Activated T-helper 2 cell treated with anti-CD3 and anti-CD28 coated beads, Interferon-gamma antibody, Interleukin-2, Interleukin-4, amounts not matched to agents 10 μg/mL and 5 μg/mL and 100 μg/mL, durations not matched to agents 14 hours and 24 hours and 36 hours (primary cell): ENCODE data around the gene HSPH1. TPM values are rescaled to one million over a fixed set of nuclear protein-coding genes. Genes with fewer than 3 reads are reported as not detected.

Experiments used
- DNase-seq: peaks from one replicate; pipeline ENCODE4 v3.0.0; 2021; ENCODE audit warnings: low spot score
- H3K27ac Mint-ChIP-seq: one replicate; pipeline ENCODE4 v1.8.0; 2021; ENCODE audit warnings: mixed read lengths
- H3K27me3 Mint-ChIP-seq: one replicate; pipeline ENCODE4 v1.8.0; 2021; ENCODE audit warnings: low read depth, mixed read lengths
- H3K36me3 Mint-ChIP-seq: one replicate; pipeline ENCODE4 v1.8.0; 2021; ENCODE audit warnings: low read depth, mixed read lengths
- H3K4me1 Mint-ChIP-seq: one replicate; pipeline ENCODE4 v1.8.0; 2021; ENCODE audit warnings: low read depth, mixed read lengths
- H3K4me3 Mint-ChIP-seq: one replicate; pipeline ENCODE4 v1.8.0; 2021; ENCODE audit warnings: low read depth, mild to moderate bottlenecking, moderate library complexity, mixed read lengths
- H3K9me3 Mint-ChIP-seq: one replicate; pipeline ENCODE4 v1.8.0; 2021; ENCODE audit warnings: mixed read lengths
- intact Hi-C: fragments of 100-400 bp; cut with micrococcal nuclease; formaldehyde crosslinking; loops from one replicate; pipeline ENCODE4 v1.15.1; 2023
- total RNA-seq: library from RNA; stranded (reverse); gene quantifications from 2 replicates; pipeline ENCODE4 v1.2.3, GENCODE V29; 2022

HSPH1 gene
- total RNA-seq, 1 donor from 2014 or later, result 269 TPM

GRCh38 chr13:31119526-31119925 is 42.2 kb downstream of the HSPH1 start:
- intact Hi-C loops, result no loop called here
- no peak overlapping the region for H3K4me3 Mint-ChIP-seq
- no peaks in the 10 kb centered on the region for H3K9me3 Mint-ChIP-seq

GRCh38 chr13:31116224-31116623 is 45.5 kb downstream of the HSPH1 start:
- Mint-ChIP-seq H3K4me3 (no peak overlapping the region), H3K27me3 (peaks cover 57% of the 10 kb centered on the region), H3K27ac (no peak overlapping the region), H3K4me1 (peaks cover 18% of the 10 kb centered on the region), H3K36me3 (no peaks in the 10 kb centered on the region), H3K9me3 (no peaks in the 10 kb centered on the region)
- DNase-seq, result no peak
- intact Hi-C loops, result no loop called here

More at GRCh38 chr13:31119526-31119925, 42.2 kb downstream of the HSPH1 start:
- Mint-ChIP-seq H3K27me3 (peaks cover 49% of the 10 kb centered on the region), H3K36me3 (no peaks in the 10 kb centered on the region), H3K27ac (no peak overlapping the region), H3K4me1 (peaks cover 12% of the 10 kb centered on the region)
- DNase-seq, result no peak

GRCh38 chr13:31115616-31116015 is 46.1 kb downstream of the HSPH1 start:
- intact Hi-C loops, result no loop called here
- Mint-ChIP-seq H3K9me3 (no peaks in the 10 kb centered on the region), H3K36me3 (no peaks in the 10 kb centered on the region), H3K27ac (no peak overlapping the region), H3K4me1 (peaks cover 16% of the 10 kb centered on the region), H3K4me3 (no peak overlapping the region), H3K27me3 (peaks cover 54% of the 10 kb centered on the region)
- DNase-seq, result no peak

GRCh38 chr13:31114641-31115040 is 47.1 kb downstream of the HSPH1 start:
- intact Hi-C loops, result no loop called here
- Mint-ChIP-seq H3K4me1 (peaks cover 9% of the 10 kb centered on the region), H3K36me3 (no peaks in the 10 kb centered on the region), H3K27me3 (peaks cover 50% of the 10 kb centered on the region), H3K9me3 (no peaks in the 10 kb centered on the region), H3K4me3 (no peak overlapping the region), H3K27ac (no peak overlapping the region)
- DNase-seq, result no peak

- Mint-ChIP-seq H3K27ac (no peak overlapping the region), H3K4me3 (no peak overlapping the region), H3K9me3 (no peaks in the 10 kb centered on the region), H3K27me3 (peaks cover 36% of the 10 kb centered on the region), H3K36me3 (no peaks in the 10 kb centered on the region), H3K4me1 (peaks cover 7% of the 10 kb centered on the region)
- DNase-seq, result no peak
- intact Hi-C loops, result no loop called here
These were observed 50.6 kb downstream of the HSPH1 start for GRCh38 chr13:31111136-31111535.

- H3K27ac Mint-ChIP-seq, result no peak overlapping the region
These were observed 51.1 kb downstream of the HSPH1 start for GRCh38 chr13:31110617-31111016.

GRCh38 chr13:31110169-31110568 is 51.5 kb downstream of the HSPH1 start:
- H3K9me3 Mint-ChIP-seq, result no peaks in the 10 kb centered on the region
- intact Hi-C loops, result no loop called here
- peaks cover 7% of the 10 kb centered on the region for H3K4me1 Mint-ChIP-seq
- DNase-seq, result no peak
- H3K27ac Mint-ChIP-seq, result no peak overlapping the region
- no peak overlapping the region for H3K4me3 Mint-ChIP-seq
- H3K27me3 Mint-ChIP-seq, result peaks cover 29% of the 10 kb centered on the region
- H3K36me3 Mint-ChIP-seq, result no peaks in the 10 kb centered on the region

More at GRCh38 chr13:31110617-31111016, 51.1 kb downstream of the HSPH1 start:
- peaks cover 7% of the 10 kb centered on the region for H3K4me1 Mint-ChIP-seq
- no peak for DNase-seq
- peaks cover 32% of the 10 kb centered on the region for H3K27me3 Mint-ChIP-seq
- no peaks in the 10 kb centered on the region for H3K36me3 Mint-ChIP-seq
- H3K4me3 Mint-ChIP-seq, result no peak overlapping the region
- no peaks in the 10 kb centered on the region for H3K9me3 Mint-ChIP-seq
- intact Hi-C loops, result no loop called here

- peaks cover 2% of the 10 kb centered on the region for H3K4me1 Mint-ChIP-seq
- no peak overlapping the region for H3K27ac Mint-ChIP-seq
- intact Hi-C loops, result no loop called here
- no peaks in the 10 kb centered on the region for H3K9me3 Mint-ChIP-seq
- no peak for DNase-seq
- no peak overlapping the region for H3K4me3 Mint-ChIP-seq
- peaks cover 23% of the 10 kb centered on the region for H3K27me3 Mint-ChIP-seq
- no peaks in the 10 kb centered on the region for H3K36me3 Mint-ChIP-seq
These were observed 54.6 kb downstream of the HSPH1 start for GRCh38 chr13:31107109-31107508.

- no peak for DNase-seq
- Mint-ChIP-seq H3K4me3 (no peak overlapping the region), H3K36me3 (no peaks in the 10 kb centered on the region), H3K9me3 (no peaks in the 10 kb centered on the region), H3K27ac (no peak overlapping the region), H3K27me3 (peaks cover 32% of the 10 kb centered on the region), H3K4me1 (no peaks in the 10 kb centered on the region)
- intact Hi-C loops, result no loop called here
These were observed 55.8 kb downstream of the HSPH1 start for GRCh38 chr13:31105856-31106255.

- DNase-seq, result no peak
- H3K4me1 Mint-ChIP-seq, result no peaks in the 10 kb centered on the region
- H3K27ac Mint-ChIP-seq, result no peak overlapping the region
- H3K4me3 Mint-ChIP-seq, result no peak overlapping the region
- no peaks in the 10 kb centered on the region for H3K9me3 Mint-ChIP-seq
- no peaks in the 10 kb centered on the region for H3K36me3 Mint-ChIP-seq
- intact Hi-C loops, result no loop called here
- H3K27me3 Mint-ChIP-seq, result peaks cover 39% of the 10 kb centered on the region
These were observed 56.5 kb downstream of the HSPH1 start for GRCh38 chr13:31105020-31105795.

GRCh38 chr13:31102905-31103304 is 58.8 kb downstream of the HSPH1 start:
- peaks cover 52% of the 10 kb centered on the region for H3K27me3 Mint-ChIP-seq
- no peaks in the 10 kb centered on the region for H3K9me3 Mint-ChIP-seq
- no peak overlapping the region for H3K4me3 Mint-ChIP-seq
- no peak for DNase-seq
- intact Hi-C loops, result no loop called here
- no peak overlapping the region for H3K27ac Mint-ChIP-seq
- H3K4me1 Mint-ChIP-seq, result no peaks in the 10 kb centered on the region
- no peaks in the 10 kb centered on the region for H3K36me3 Mint-ChIP-seq

- Mint-ChIP-seq H3K36me3 (no peaks in the 10 kb centered on the region), H3K4me1 (no peaks in the 10 kb centered on the region), H3K27me3 (peaks cover 52% of the 10 kb centered on the region), H3K27ac (no peak overlapping the region), H3K4me3 (no peak overlapping the region), H3K9me3 (no peaks in the 10 kb centered on the region)
- intact Hi-C loops, result no loop called here
- no peak for DNase-seq
These were observed 60.1 kb downstream of the HSPH1 start for GRCh38 chr13:31101472-31102170.

GRCh38 chr13:31100721-31101120 is 61.0 kb downstream of the HSPH1 start:
- peaks cover 52% of the 10 kb centered on the region for H3K27me3 Mint-ChIP-seq
- intact Hi-C loops, result no loop called here
- no peaks in the 10 kb centered on the region for H3K4me1 Mint-ChIP-seq
- DNase-seq, result no peak
- H3K4me3 Mint-ChIP-seq, result no peak overlapping the region
- H3K36me3 Mint-ChIP-seq, result no peaks in the 10 kb centered on the region
- H3K9me3 Mint-ChIP-seq, result no peaks in the 10 kb centered on the region
- no peak overlapping the region for H3K27ac Mint-ChIP-seq
